Measurements from ENCODE around the gene TFEC. TPM values are rescaled to one million over a fixed set of nuclear protein-coding genes. Genes with fewer than 3 reads are reported as not detected.

The TFEC gene
- total RNA-seq, 4 donors from 2014 or later: 1.4 to 5.0 (median 2.5) TPM

GRCh38 chr7:115995701-115996100, 34.9 kb downstream of the TFEC start:
- H3K27ac ChIP-seq: no peak overlapping the region
- no peak for DNase-seq
- H3K4me3 ChIP-seq (replicated peaks in 1 of 3): no peak overlapping the region
- H3K9me3 ChIP-seq: no peaks in the 10 kb centered on the region
- no peak for TF ChIP-seq POLR2A (IDR thresholded peaks at IDR 0.05)
- no peak for TF ChIP-seq CTCF (IDR thresholded peaks at IDR 0.05)
- no peaks in the 10 kb centered on the region for H3K4me1 ChIP-seq
- no peaks in the 10 kb centered on the region for H3K27me3 ChIP-seq
- 89 to 92% methylated on average over 6 of the region's 6 CpGs for WGBS, 2 donors
- no peaks in the 10 kb centered on the region for H3K36me3 ChIP-seq
- intact Hi-C loops (cut with DNase I): no loop called here

GRCh38 chr7:115988401-115988800, 42.2 kb downstream of the TFEC start:
- Histone ChIP-seq H3K27me3 (no peaks in the 10 kb centered on the region), H3K4me1 (no peaks in the 10 kb centered on the region), H3K27ac (no peak overlapping the region), H3K36me3 (no peaks in the 10 kb centered on the region), H3K9me3 (no peaks in the 10 kb centered on the region), H3K4me3 (replicated peaks in 1 of 3) (no peak overlapping the region)
- intact Hi-C loops (cut with DNase I): no loop called here
- TF ChIP-seq CTCF (IDR thresholded peaks at IDR 0.05) (no peak), POLR2A (IDR thresholded peaks at IDR 0.05) (no peak)
- no peak for DNase-seq

GRCh38 chr7:115987486-115987885, 43.1 kb downstream of the TFEC start:
- intact Hi-C loops (cut with DNase I): no loop called here
- Histone ChIP-seq H3K4me1 (no peaks in the 10 kb centered on the region), H3K9me3 (no peaks in the 10 kb centered on the region), H3K27ac (no peak overlapping the region), H3K27me3 (no peaks in the 10 kb centered on the region), H3K36me3 (no peaks in the 10 kb centered on the region), H3K4me3 (replicated peaks in 1 of 3) (no peak overlapping the region)
- TF ChIP-seq CTCF (IDR thresholded peaks at IDR 0.05): no peak
- no peak for TF ChIP-seq POLR2A (IDR thresholded peaks at IDR 0.05)
- DNase-seq: no peak

- intact Hi-C loops (cut with DNase I): no loop called here
Observed at GRCh38 chr7:115984105-115984504, 46.5 kb downstream of the TFEC start.

GRCh38 chr7:115980159-115980558, 50.4 kb downstream of the TFEC start:
- no peak for DNase-seq
- Histone ChIP-seq H3K9me3 (no peaks in the 10 kb centered on the region), H3K4me1 (no peaks in the 10 kb centered on the region), H3K36me3 (no peaks in the 10 kb centered on the region), H3K27me3 (no peaks in the 10 kb centered on the region), H3K4me3 (replicated peaks in 1 of 3) (no peak overlapping the region), H3K27ac (no peak overlapping the region)
- no peak for TF ChIP-seq POLR2A (IDR thresholded peaks at IDR 0.05)
- TF ChIP-seq CTCF (IDR thresholded peaks at IDR 0.05): no peak
- intact Hi-C loops (cut with DNase I): no loop called here

More at GRCh38 chr7:115984105-115984504, 46.5 kb downstream of the TFEC start:
- no peak for DNase-seq
- Histone ChIP-seq H3K36me3 (no peaks in the 10 kb centered on the region), H3K27ac (no peak overlapping the region), H3K4me1 (no peaks in the 10 kb centered on the region), H3K27me3 (no peaks in the 10 kb centered on the region), H3K9me3 (no peaks in the 10 kb centered on the region), H3K4me3 (replicated peaks in 1 of 3) (no peak overlapping the region)
- no peak for TF ChIP-seq POLR2A (IDR thresholded peaks at IDR 0.05)
- no peak for TF ChIP-seq CTCF (IDR thresholded peaks at IDR 0.05)
